ENCODE results near the gene MEF2D. TPM values are rescaled to one million over a fixed set of nuclear protein-coding genes. Genes with fewer than 3 reads are reported as not detected.

The MEF2D gene
- polyA plus RNA-seq, 4 donors: 21.1 to 30.2 (median 24.2) TPM

Other genes with a start within 250 kb of the MEF2D start
- 10 to 100 TPM; 34.1 to 70.1 (median 56.0) TPM for gene SMG5, start 217.9 kb downstream of the MEF2D start, polyA plus RNA-seq (ENCODE audit: insufficient read length in 4 of 4)
- gene TMEM79, start 216.4 kb downstream of the MEF2D start, polyA plus RNA-seq (ENCODE audit: insufficient read length in 4 of 4): 1 to 10 TPM; 4.1 to 9.2 (median 6.1) TPM
- 10 to 100 TPM; 53.7 to 66.3 (median 63.0) TPM for gene GLMP, start 205.1 kb downstream of the MEF2D start, polyA plus RNA-seq (ENCODE audit: insufficient read length in 4 of 4)
- not detected for gene VHLL, start 201.5 kb downstream of the MEF2D start, polyA plus RNA-seq (ENCODE audit: insufficient read length in 4 of 4)
- gene CCT3, start 162.5 kb downstream of the MEF2D start, polyA plus RNA-seq (ENCODE audit: insufficient read length in 4 of 4): 100 to 1,000 TPM; 211 to 364 (median 337) TPM
- 1 to 10 TPM in 2 of 4 donors, under 1 TPM in 2; 0.23 to 2.2 (median 0.67) TPM for gene TSACC, start 162.2 kb downstream of the MEF2D start, polyA plus RNA-seq (ENCODE audit: insufficient read length in 4 of 4)
- 10 to 100 TPM in 3 of 4 donors, under 1 TPM in 1; 0.26 to 26.3 (median 10.4) TPM for gene RHBG, start 131.6 kb downstream of the MEF2D start, polyA plus RNA-seq (ENCODE audit: insufficient read length in 4 of 4)
- gene IQGAP3, start 71.8 kb upstream of the MEF2D start, polyA plus RNA-seq (ENCODE audit: insufficient read length in 4 of 4): 10 to 100 TPM; 11.6 to 15.7 (median 13.6) TPM
- 1 to 10 TPM in 2 of 4 donors, under 1 TPM in 2; 0.79 to 2.0 (median 1.1) TPM for gene TTC24, start 78.9 kb upstream of the MEF2D start, polyA plus RNA-seq (ENCODE audit: insufficient read length in 4 of 4)
- 10 to 100 TPM; 53.7 to 75.2 (median 74.5) TPM for gene NAXE, start 91.0 kb upstream of the MEF2D start, polyA plus RNA-seq (ENCODE audit: insufficient read length in 4 of 4)
- gene GPATCH4, start 100.7 kb upstream of the MEF2D start, polyA plus RNA-seq (ENCODE audit: insufficient read length in 4 of 4): 10 to 100 TPM; 20.5 to 35.1 (median 32.8) TPM
- under 1 TPM; 0.16 to 0.63 (median 0.28) TPM for gene HAPLN2, start 118.6 kb upstream of the MEF2D start, polyA plus RNA-seq (ENCODE audit: insufficient read length in 4 of 4)
- gene BCAN, start 141.3 kb upstream of the MEF2D start, polyA plus RNA-seq (ENCODE audit: insufficient read length in 4 of 4): under 1 TPM; 0.21 to 0.82 (median 0.36) TPM
- gene NES, start 176.6 kb upstream of the MEF2D start, polyA plus RNA-seq (ENCODE audit: insufficient read length in 4 of 4): 100 to 1,000 TPM in 3 of 4 donors, 10 to 100 TPM in 1; 55.8 to 159 (median 147) TPM
- gene CRABP2, start 204.8 kb upstream of the MEF2D start, polyA plus RNA-seq (ENCODE audit: insufficient read length in 4 of 4): 100 to 1,000 TPM in 2 of 4 donors, 10 to 100 TPM in 2; 96.4 to 313 (median 105) TPM
- gene METTL25B, start 227.7 kb upstream of the MEF2D start, polyA plus RNA-seq (ENCODE audit: insufficient read length in 4 of 4): 10 to 100 TPM; 29.3 to 49.2 (median 31.7) TPM
- gene ISG20L2, start 228.0 kb upstream of the MEF2D start, polyA plus RNA-seq (ENCODE audit: insufficient read length in 4 of 4): 10 to 100 TPM; 39.0 to 46.1 (median 43.7) TPM
- gene MRPL24, start 240.3 kb upstream of the MEF2D start, polyA plus RNA-seq (ENCODE audit: insufficient read length in 4 of 4): 10 to 100 TPM; 45.8 to 72.7 (median 66.1) TPM